DND-41 (cell line): Measurements from ENCODE around the gene CIRBP.

Experiments used
- ATAC-seq: fragments of 200-7000 bp; cut with Tn5 transposase; 3 replicates; pipeline ENCODE4 v1.9.1; 2021; ENCODE audit warnings: low read depth; ENCODE audit not compliant: insufficient read depth
- DNase-seq: peaks from one replicate; pipeline ENCODE4 v3.0.0-alpha.2; 2020
- H2AFZ ChIP-seq: 2 replicates; pipeline ENCODE4 v1.6.0; 2012; ENCODE audit warnings: low read depth, low read length
- H3K27ac ChIP-seq: 2 replicates; pipeline ENCODE4 v1.5.1; 2012; ENCODE audit warnings: low read length, inconsistent platforms
- H3K27me3 ChIP-seq: fragments of 200-600 bp; sonication (generic); 2 replicates; pipeline ENCODE4 v1.6.0; 2012; ENCODE audit warnings: low read length, mild to moderate bottlenecking, inconsistent platforms; ENCODE audit not compliant: insufficient read depth, poor library complexity
- H3K36me3 ChIP-seq: 2 replicates; pipeline ENCODE4 v1.5.1; 2012; ENCODE audit warnings: low read length, inconsistent platforms; ENCODE audit not compliant: insufficient read depth
- H3K4me1 ChIP-seq: 2 replicates; pipeline ENCODE4 v1.5.1; 2012; ENCODE audit warnings: mild to moderate bottlenecking, low read length; ENCODE audit not compliant: insufficient read depth
- H3K4me2 ChIP-seq: 2 replicates; pipeline ENCODE4 v1.6.0; 2012; ENCODE audit warnings: mild to moderate bottlenecking, moderate library complexity, low read length, inconsistent platforms; ENCODE audit not compliant: insufficient read depth
- H3K4me3 ChIP-seq, 2 experiments: fragments of 200-600 bp in 1 of 2; shearing (Covaris generic) in 1 of 2; 2 replicates each; pipeline ENCODE4 v1.5.1; 2012 to 2016; ENCODE audit warnings: inconsistent platforms in 2 of 2, low read length in 2 of 2, mild to moderate bottlenecking in 2 of 2, low read depth in 1 of 2, moderate library complexity in 1 of 2
- H3K79me2 ChIP-seq: 2 replicates; pipeline ENCODE4 v1.6.0; 2012; ENCODE audit warnings: low read length, inconsistent platforms; ENCODE audit not compliant: insufficient read depth
- H3K9ac ChIP-seq: 2 replicates; pipeline ENCODE4 v1.6.0; 2012; ENCODE audit warnings: low read depth, mild to moderate bottlenecking, inconsistent platforms, low read length, moderate library complexity
- H3K9me3 ChIP-seq: 2 replicates; pipeline ENCODE4 v1.5.1; 2012; ENCODE audit warnings: low read length, moderate library complexity, mild to moderate bottlenecking, inconsistent platforms; ENCODE audit not compliant: insufficient read depth, severe bottlenecking
- H4K20me1 ChIP-seq: 2 replicates; pipeline ENCODE4 v1.6.0; 2012; ENCODE audit warnings: low read length; ENCODE audit not compliant: insufficient read depth
- EZH2 ChIP-seq: IDR thresholded peaks from 3 replicates; pipeline ENCODE4 v1.6.1; 2012; ENCODE audit warnings: borderline replicate concordance, low read depth, mild to moderate bottlenecking, moderate library complexity, low read length, inconsistent platforms; ENCODE audit not compliant: severe bottlenecking
- TF ChIP-seq, protein P1 (sequence below): IDR thresholded peaks from 2 replicates; pipeline ENCODE4 v1.5.1; 2012; ENCODE audit warnings: borderline replicate concordance, low read length, moderate library complexity, mild to moderate bottlenecking; ENCODE audit not compliant: poor library complexity, severe bottlenecking; ENCODE audit errors: extremely low read depth

CIRBP gene

DNA sequence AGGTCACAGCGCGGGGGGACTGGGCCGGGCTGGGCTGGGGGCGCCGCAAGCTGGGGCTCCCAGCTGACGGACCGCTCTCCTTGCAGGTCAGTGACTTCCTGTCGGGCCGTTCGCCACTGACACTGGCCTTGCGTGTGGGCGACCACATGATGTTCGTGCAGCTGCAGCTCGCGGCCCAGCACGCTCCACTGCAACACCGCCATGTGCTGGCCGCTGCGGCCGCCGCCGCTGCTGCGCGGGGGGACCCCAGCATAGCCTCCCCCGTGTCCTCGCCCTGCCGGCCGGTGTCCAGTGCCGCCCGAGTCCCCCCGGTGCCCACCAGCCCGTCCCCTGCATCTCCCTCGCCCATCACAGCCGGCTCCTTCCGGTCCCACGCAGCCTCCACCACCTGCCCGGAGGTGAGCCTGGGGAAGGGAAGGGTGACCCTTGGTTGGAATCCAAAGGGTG, 15.0 kb upstream of the CIRBP start:
- Histone ChIP-seq H3K27ac (no peak overlapping the region), H3K4me1 (peaks cover 69% of the 10 kb centered on the region), H3K4me3 (no peak overlapping the region), H3K36me3 (peaks cover 57% of the 10 kb centered on the region), H4K20me1 (peaks cover 55% of the 10 kb centered on the region), H3K4me2 (peak overlapping the region; percentile 77; the same call in 1 of the 2 replicates), H3K9me3 (no peaks in the 10 kb centered on the region), H3K27me3 (no peaks in the 10 kb centered on the region), H2AFZ (no peak overlapping the region), H3K9ac (no peak overlapping the region), H3K79me2 (peaks cover 55% of the 10 kb centered on the region)
- no peak for TF ChIP-seq EZH2
- TF ChIP-seq, protein P1, sequence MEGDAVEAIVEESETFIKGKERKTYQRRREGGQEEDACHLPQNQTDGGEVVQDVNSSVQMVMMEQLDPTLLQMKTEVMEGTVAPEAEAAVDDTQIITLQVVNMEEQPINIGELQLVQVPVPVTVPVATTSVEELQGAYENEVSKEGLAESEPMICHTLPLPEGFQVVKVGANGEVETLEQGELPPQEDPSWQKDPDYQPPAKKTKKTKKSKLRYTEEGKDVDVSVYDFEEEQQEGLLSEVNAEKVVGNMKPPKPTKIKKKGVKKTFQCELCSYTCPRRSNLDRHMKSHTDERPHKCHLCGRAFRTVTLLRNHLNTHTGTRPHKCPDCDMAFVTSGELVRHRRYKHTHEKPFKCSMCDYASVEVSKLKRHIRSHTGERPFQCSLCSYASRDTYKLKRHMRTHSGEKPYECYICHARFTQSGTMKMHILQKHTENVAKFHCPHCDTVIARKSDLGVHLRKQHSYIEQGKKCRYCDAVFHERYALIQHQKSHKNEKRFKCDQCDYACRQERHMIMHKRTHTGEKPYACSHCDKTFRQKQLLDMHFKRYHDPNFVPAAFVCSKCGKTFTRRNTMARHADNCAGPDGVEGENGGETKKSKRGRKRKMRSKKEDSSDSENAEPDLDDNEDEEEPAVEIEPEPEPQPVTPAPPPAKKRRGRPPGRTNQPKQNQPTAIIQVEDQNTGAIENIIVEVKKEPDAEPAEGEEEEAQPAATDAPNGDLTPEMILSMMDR: no peak
- no peak for DNase-seq
- ATAC-seq: no peak

DNA sequence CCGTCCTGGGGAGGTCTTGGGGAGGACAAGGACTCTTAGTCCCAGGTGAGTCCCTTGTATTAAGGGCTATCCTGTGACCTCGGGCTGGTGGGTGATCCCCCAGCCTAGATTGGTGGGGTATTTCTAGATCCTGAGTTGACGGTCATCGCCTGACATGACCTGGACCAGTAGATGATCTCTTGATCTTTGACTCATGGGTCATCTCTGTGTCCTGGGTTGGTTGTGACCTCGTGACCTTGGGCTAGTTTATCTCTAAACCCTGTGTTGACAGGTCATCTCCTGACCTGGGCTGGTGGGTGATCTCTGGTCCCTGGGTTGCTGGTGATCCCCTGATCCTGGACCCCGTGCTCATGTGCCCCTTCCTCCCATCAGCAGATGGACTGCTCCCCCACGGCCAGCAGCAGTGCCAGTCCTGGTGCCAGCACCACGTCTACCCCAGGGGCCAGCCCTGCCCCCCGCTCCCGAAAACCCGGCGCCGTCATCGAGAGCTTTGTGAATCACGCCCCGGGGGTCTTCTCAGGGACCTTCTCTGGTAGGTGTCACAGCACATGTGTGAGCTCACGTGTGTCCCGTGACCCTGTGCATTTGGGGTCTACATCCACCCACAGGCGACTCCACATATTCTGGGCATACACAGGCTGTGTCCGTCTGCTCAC, 14.5 kb upstream of the CIRBP start:
- Histone ChIP-seq H3K4me1 (peaks cover 75% of the 10 kb centered on the region), H3K27ac (no peak overlapping the region), H3K36me3 (peaks cover 57% of the 10 kb centered on the region), H3K4me2 (no peak overlapping the region), H3K79me2 (peaks cover 55% of the 10 kb centered on the region), H3K9me3 (no peaks in the 10 kb centered on the region), H4K20me1 (peaks cover 55% of the 10 kb centered on the region), H3K9ac (no peak overlapping the region), H3K27me3 (no peaks in the 10 kb centered on the region), H3K4me3 (no peak overlapping the region), H2AFZ (no peak overlapping the region)
- TF ChIP-seq EZH2: no peak
- TF ChIP-seq, protein P1: no peak
- ATAC-seq (no peak), DNase-seq (no peak)

DNA sequence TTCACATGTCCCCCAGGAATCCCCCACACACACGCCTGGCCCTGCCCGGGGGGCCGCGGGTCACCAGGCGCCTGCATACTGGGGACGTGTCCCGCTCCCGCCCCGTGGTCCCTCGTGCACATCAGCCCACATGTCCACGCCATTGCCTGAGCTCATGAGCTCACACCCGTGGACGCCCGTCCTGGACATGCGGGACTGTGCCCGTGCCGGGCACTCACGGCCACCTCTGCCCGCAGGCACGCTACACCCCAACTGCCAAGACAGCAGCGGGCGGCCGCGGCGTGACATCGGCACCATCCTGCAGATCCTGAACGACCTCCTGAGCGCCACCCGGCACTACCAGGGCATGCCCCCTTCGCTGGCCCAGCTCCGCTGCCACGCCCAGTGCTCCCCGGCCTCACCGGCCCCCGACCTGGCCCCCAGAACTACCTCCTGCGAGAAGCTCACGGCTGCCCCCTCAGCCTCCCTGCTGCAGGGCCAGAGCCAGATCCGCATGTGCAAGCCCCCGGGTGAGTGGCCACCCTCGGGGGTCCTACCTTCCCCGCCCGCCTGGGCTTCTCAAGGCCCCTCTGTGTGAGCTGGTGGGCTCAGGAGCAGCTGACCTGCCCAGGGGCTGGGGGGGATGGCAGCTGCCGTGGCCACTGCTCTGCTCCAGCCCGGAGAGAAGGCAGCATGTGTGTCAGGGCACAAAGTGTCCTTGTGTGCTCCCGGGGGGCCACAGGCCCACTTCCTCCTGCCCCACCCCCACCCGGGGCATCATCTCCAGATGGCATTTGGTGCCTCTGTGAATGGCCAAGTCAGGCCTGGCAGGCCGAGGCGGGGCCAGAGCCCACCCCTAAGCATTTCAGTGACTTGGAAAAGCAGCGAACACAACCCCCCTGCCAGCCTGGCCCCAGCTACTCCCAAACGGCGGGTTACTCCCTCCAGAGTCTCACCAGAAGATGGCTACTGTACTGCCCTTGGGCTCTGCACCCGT, 13.7 kb upstream of the CIRBP start:
- peaks cover 57% of the 10 kb centered on the region for H3K36me3 ChIP-seq
- H3K27me3 ChIP-seq: no peaks in the 10 kb centered on the region
- H3K4me1 ChIP-seq: peaks cover 83% of the 10 kb centered on the region
- H4K20me1 ChIP-seq: peaks cover 55% of the 10 kb centered on the region
- DNase-seq (no peak), ATAC-seq (no peak)
- H3K9ac ChIP-seq: no peak overlapping the region
- H3K4me3 ChIP-seq: no peak overlapping the region
- peaks cover 48% of the 10 kb centered on the region for H3K79me2 ChIP-seq
- H3K27ac ChIP-seq: no peak overlapping the region
- no peaks in the 10 kb centered on the region for H3K9me3 ChIP-seq
- H3K4me2 ChIP-seq: no peak overlapping the region
- no peak for TF ChIP-seq EZH2
- TF ChIP-seq, protein P1: no peak
- no peak overlapping the region for H2AFZ ChIP-seq
